Erythroblast (primary cell): ENCODE results near the gene ZNF778.

Experiments used
- GATA1 ChIP-seq: IDR thresholded peaks from 2 replicates; pipeline ENCODE4 v1.6.1; 2011; ENCODE audit warnings: low read depth, mild to moderate bottlenecking, control low read depth, low read length, moderate library complexity
- POLR2A ChIP-seq: IDR thresholded peaks from 2 replicates; pipeline ENCODE4 v1.6.1; 2011; ENCODE audit warnings: mild to moderate bottlenecking, low read length

GRCh38 chr16:89256651-89257254, 39.2 kb downstream of the ZNF778 start:
- TF ChIP-seq POLR2A, result no peak
- TF ChIP-seq GATA1, result no peak
